HEK293T (cell line): Measurements from ENCODE around the gene MYO16.

Experiments
- FOXK2 ChIP-seq: fragments of 450-650 bp; IDR thresholded peaks from 2 replicates; pipeline ENCODE4 v1.6.1; 2016; ENCODE audit warnings: mild to moderate bottlenecking
- FOXM1 ChIP-seq: fragments of 450-650 bp; IDR thresholded peaks from 2 replicates; pipeline ENCODE4 v1.6.1; 2017; ENCODE audit warnings: mild to moderate bottlenecking, borderline replicate concordance
- NFRKB ChIP-seq: fragments of 450-650 bp; IDR thresholded peaks from 2 replicates; pipeline ENCODE4 v1.6.1; 2016; ENCODE audit warnings: mild to moderate bottlenecking, moderate library complexity
- SP1 ChIP-seq: fragments of 450-650 bp; IDR thresholded peaks from 2 replicates; pipeline ENCODE4 v1.6.1; 2017

GRCh38 chr13:108781312-108781711 lies 151.9 kb downstream of the MYO16 start:
- no peak for TF ChIP-seq FOXK2
- no peak for TF ChIP-seq FOXM1
- no peak for TF ChIP-seq SP1
- TF ChIP-seq NFRKB, result no peak
